CD14-positive monocyte (primary cell): ENCODE results near the gene TPM2. TPM values are rescaled to one million over a fixed set of nuclear protein-coding genes. Genes with fewer than 3 reads are reported as not detected.

ENCODE experiments used
- DNase-seq, 3 donors: peaks; one replicate each; pipeline ENCODE4 v3.0.0-alpha.2; 2011 to 2022
- H2AFZ ChIP-seq: 2 replicates; pipeline ENCODE4 v1.6.0; 2012; ENCODE audit warnings: mild to moderate bottlenecking, low read depth, low read length, inconsistent platforms; ENCODE audit not compliant: insufficient read depth, poor library complexity, severe bottlenecking
- H3K27ac ChIP-seq, 2 donors: 1 replicate in 1 of 2; 2 replicates in 1 of 2; pipeline ENCODE4 v1.5.1; 2012 to 2013; ENCODE audit warnings: low read length in 2 of 2, control low read depth in 1 of 2, inconsistent platforms in 1 of 2, low read depth in 1 of 2, mild to moderate bottlenecking in 1 of 2
- H3K27me3 ChIP-seq, 2 donors: one replicate each; pipeline versions ENCODE4 v1.6.0 to v1.6.1; 2011 to 2013; ENCODE audit warnings: low read length in 2 of 2; ENCODE audit not compliant: control insufficient read depth in 2 of 2, insufficient read depth in 2 of 2
- H3K36me3 ChIP-seq, 2 donors: replicated peaks in 1 of 2; 1 replicate in 1 of 2; 2 replicates in 1 of 2; pipeline versions ENCODE4 v1.5.1 to v1.6.1; 2012 to 2013; ENCODE audit warnings: low read length in 2 of 2, control low read depth in 1 of 2, inconsistent platforms in 1 of 2, mild to moderate bottlenecking in 1 of 2; ENCODE audit not compliant: insufficient read depth in 2 of 2, control insufficient read depth in 1 of 2
- H3K4me1 ChIP-seq, 2 donors: 1 replicate in 1 of 2; 2 replicates in 1 of 2; pipeline versions ENCODE4 v1.5.1 to v1.6.1; 2012 to 2013; ENCODE audit warnings: low read length in 2 of 2, control low read depth in 1 of 2, inconsistent platforms in 1 of 2, mild to moderate bottlenecking in 1 of 2, moderate library complexity in 1 of 2; ENCODE audit not compliant: insufficient read depth in 2 of 2, control insufficient read depth in 1 of 2
- H3K4me2 ChIP-seq: replicated peaks from 2 replicates; pipeline ENCODE3; 2012; ENCODE audit warnings: low read length, moderate library complexity, mild to moderate bottlenecking; ENCODE audit not compliant: poor library complexity, severe bottlenecking; ENCODE audit errors: extremely low read depth
- H3K4me3 ChIP-seq, 3 experiments: fragments of 200-600 bp in 1 of 3; sonication (generic) in 1 of 3; replicated peaks in 1 of 3; 1 replicate in 2 of 3; 2 replicates in 1 of 3; pipeline ENCODE4 v1.5.1; 2011 to 2013; ENCODE audit warnings: low read length in 3 of 3, mild to moderate bottlenecking in 3 of 3, control low read depth in 2 of 3, low read depth in 2 of 3, inconsistent platforms in 1 of 3, moderate library complexity in 1 of 3
- H3K79me2 ChIP-seq: 2 replicates; pipeline ENCODE4 v1.6.0; 2012; ENCODE audit warnings: mild to moderate bottlenecking, control low read depth, inconsistent platforms, low read length, moderate library complexity; ENCODE audit not compliant: insufficient read depth
- H3K9ac ChIP-seq: 2 replicates; pipeline ENCODE4 v1.6.0; 2017; ENCODE audit warnings: low read length, mild to moderate bottlenecking; ENCODE audit not compliant: insufficient read depth, poor library complexity, severe bottlenecking
- H3K9me3 ChIP-seq, 2 donors: replicated peaks in 1 of 2; 1 replicate in 1 of 2; 2 replicates in 1 of 2; pipeline versions ENCODE4 v1.5.1 to v1.6.1; 2012 to 2013; ENCODE audit warnings: low read length in 2 of 2, control low read depth in 1 of 2; ENCODE audit not compliant: control insufficient read depth in 1 of 2, insufficient read depth in 1 of 2
- H4K20me1 ChIP-seq: 2 replicates; pipeline ENCODE4 v1.6.0; 2012; ENCODE audit warnings: mild to moderate bottlenecking, low read length, control low read depth, moderate library complexity; ENCODE audit not compliant: insufficient read depth
- H3K27ac Mint-ChIP-seq, 7 donors: one replicate each; pipeline ENCODE4 v1.8.0; 2020; ENCODE audit warnings: mild to moderate bottlenecking in 7 of 7, mixed read lengths in 7 of 7, moderate library complexity in 6 of 7, inconsistent platforms in 2 of 7
- H3K27me3 Mint-ChIP-seq, 3 donors: one replicate each; pipeline ENCODE4 v1.8.0; 2021 to 2022; ENCODE audit warnings: low read depth in 3 of 3, mild to moderate bottlenecking in 3 of 3, mixed read lengths in 3 of 3, moderate library complexity in 3 of 3, inconsistent platforms in 1 of 3
- H3K36me3 Mint-ChIP-seq, 2 donors: one replicate each; pipeline ENCODE4 v1.8.0; 2020; ENCODE audit warnings: mixed read lengths in 2 of 2, inconsistent platforms in 1 of 2, mild to moderate bottlenecking in 1 of 2
- H3K4me1 Mint-ChIP-seq: one replicate; pipeline ENCODE4 v1.8.0; 2020; ENCODE audit warnings: mild to moderate bottlenecking, mixed read lengths
- H3K4me3 Mint-ChIP-seq, 2 donors: one replicate each; pipeline ENCODE4 v1.8.0; 2020; ENCODE audit warnings: mild to moderate bottlenecking in 2 of 2, mixed read lengths in 2 of 2, moderate library complexity in 1 of 2
- H3K9me3 Mint-ChIP-seq, 7 donors: one replicate each; pipeline ENCODE4 v1.8.0; 2020 to 2022; ENCODE audit warnings: mixed read lengths in 7 of 7, mild to moderate bottlenecking in 6 of 7, moderate library complexity in 6 of 7, inconsistent platforms in 2 of 7
- CTCF ChIP-seq: fragments of 200-600 bp; IDR thresholded peaks from one replicate; pipeline ENCODE4 v1.8.0; 2022; ENCODE audit warnings: antibody characterized with exemption, mild to moderate bottlenecking
- WGBS: methylation state at CpG from one replicate; pipeline ENCODE4 v1.1.5; 2013; ENCODE audit warnings: missing lambda C conversion rate; ENCODE audit not compliant: insufficient coverage; 5-methylcytosine and 5-hydroxymethylcytosine counted together
- intact Hi-C, 2 donors: fragments of 100-400 bp; cut with micrococcal nuclease; formaldehyde crosslinking; loops; one replicate each; pipeline versions ENCODE4 v1.15.0 to v1.15.1; 2023
- polyA plus RNA-seq, 3 donors: library from polyadenylated mRNA; depleted of rRNA in 1 of 3; unstranded in 2 of 3; stranded (reverse) in 1 of 3; fragments of 300-500 nt in 2 of 3; fragments of >200 nt in 1 of 3; fragmentation: Illumina TruSeq in 2 of 3; gene quantifications; 1 replicate in 2 of 3; 2 replicates in 1 of 3; pipeline ENCODE4 v1.2.3, GENCODE V29; 2012 to 2021

TPM2 gene
- polyA plus RNA-seq, 3 donors: 7.7 TPM; not detected in 2

- intact Hi-C loops: no loop called here
- H3K36me3 Mint-ChIP-seq: peaks cover 0 to 5% of the 10 kb centered on the region in 2 donors
- Histone ChIP-seq H3K4me3 (peak overlapping the region in 1 of 3 experiments; percentile 71), H3K9me3 (no peaks in the 10 kb centered on the region), H3K36me3 (no peaks in the 10 kb centered on the region), H3K27me3 (peaks cover 7 to 27% of the 10 kb centered on the region in 2 donors), H2AFZ (peak overlapping the region; percentile 83), H3K79me2 (no peaks in the 10 kb centered on the region), H3K27ac (no peak overlapping the region), H4K20me1 (no peaks in the 10 kb centered on the region), H3K4me2 (peak overlapping the region; percentile 77), H3K4me1 (peaks cover 12 to 13% of the 10 kb centered on the region in 2 donors), H3K9ac (no peak overlapping the region)
- H3K4me3 Mint-ChIP-seq: peak overlapping the region; percentile 69 to 87
- no peak for DNase-seq
- H3K9me3 Mint-ChIP-seq: peaks cover 0 to 5% (median 2%) of the 10 kb centered on the region in 7 donors
- H3K4me1 Mint-ChIP-seq: peaks cover 10% of the 10 kb centered on the region
- 53% methylated on average over 10 of the region's 13 CpGs for WGBS
- TF ChIP-seq CTCF: no peak
- no peak overlapping the region for H3K27ac Mint-ChIP-seq
- peaks cover 24 to 39% (median 31%) of the 10 kb centered on the region in 3 donors for H3K27me3 Mint-ChIP-seq
Observed at GRCh38 chr9:35675204-35675603, 14.5 kb downstream of the TPM2 start.

- Mint-ChIP-seq H3K36me3 (peaks cover 0 to 5% of the 10 kb centered on the region in 2 donors), H3K27me3 (peaks cover 24 to 37% (median 31%) of the 10 kb centered on the region in 3 donors), H3K27ac (no peak overlapping the region), H3K4me1 (peaks cover 10% of the 10 kb centered on the region), H3K4me3 (no peak overlapping the region), H3K9me3 (peaks cover 0 to 5% (median 2%) of the 10 kb centered on the region in 7 donors)
- intact Hi-C loops: no loop called here
- Histone ChIP-seq H4K20me1 (no peaks in the 10 kb centered on the region), H3K27ac (no peak overlapping the region), H3K4me3 (no peak overlapping the region), H3K79me2 (no peaks in the 10 kb centered on the region), H3K9me3 (no peaks in the 10 kb centered on the region), H3K4me1 (peaks cover 12 to 13% of the 10 kb centered on the region in 2 donors), H3K36me3 (no peaks in the 10 kb centered on the region), H3K9ac (no peak overlapping the region), H3K27me3 (peaks cover 7 to 27% of the 10 kb centered on the region in 2 donors), H2AFZ (no peak overlapping the region), H3K4me2 (no peak overlapping the region)
- DNase-seq: no peak
- TF ChIP-seq CTCF: no peak
- 80% methylated on average over 1 of the region's 3 CpGs for WGBS
Observed at GRCh38 chr9:35674025-35674361, 15.7 kb downstream of the TPM2 start.
